ENCODE measurements around the gene MYEF2. TPM values are rescaled to one million over a fixed set of nuclear protein-coding genes. Genes with fewer than 3 reads are reported as not detected.

Gene MYEF2
- total and polyA plus RNA-seq, 7 donors = 0.23 to 1.3 (median 0.62) TPM

GRCh38 chr15:48190932-48191573, 13.0 kb upstream of the MYEF2 start:
- no peak overlapping the region for H3K4me3 ChIP-seq
- no peak for ATAC-seq
- no peak overlapping the region for H3K27ac ChIP-seq
- no peaks in the 10 kb centered on the region for H3K4me1 ChIP-seq
- peak; percentile 33 to 67 for DNase-seq
- H3K9me3 ChIP-seq = no peaks in the 10 kb centered on the region
- peaks cover 0 to 4% (median 4%) of the 10 kb centered on the region in 3 donors for H3K27me3 ChIP-seq (ENCODE audit: insufficient read depth in 3 of 3, low read length in 2 of 3)
- no peaks in the 10 kb centered on the region for H3K36me3 ChIP-seq (ENCODE audit: insufficient read depth in 1 of 2, low read depth in 1 of 2)
- intact Hi-C loops (cut with DNase I) = no loop called here
- TF ChIP-seq CTCF (IDR thresholded peaks at IDR 0.05) = no peak
- 3 to 4% (median 3%) methylated on average over 15 of the region's 15 CpGs for WGBS, 3 donors

- no peak for TF ChIP-seq CTCF (IDR thresholded peaks at IDR 0.05)
- H3K4me1 ChIP-seq = no peaks in the 10 kb centered on the region
- no peak for ATAC-seq
- intact Hi-C loops (cut with DNase I) = no loop called here
- H3K4me3 ChIP-seq = no peak overlapping the region
- DNase-seq = no peak
- no peaks in the 10 kb centered on the region for H3K36me3 ChIP-seq (ENCODE audit: insufficient read depth in 1 of 2, low read depth in 1 of 2)
- WGBS, 3 donors = 92 to 98% (median 94%) methylated on average over 3 of the region's 3 CpGs
- H3K9me3 ChIP-seq = no peaks in the 10 kb centered on the region
- H3K27ac ChIP-seq = no peak overlapping the region
- H3K27me3 ChIP-seq (ENCODE audit: insufficient read depth in 3 of 3, low read length in 2 of 3) = peaks cover 0 to 2% (median under 1%) of the 10 kb centered on the region in 3 donors
These were observed 8.2 kb upstream of the MYEF2 start for GRCh38 chr15:48186271-48186670.

GRCh38 chr15:48185529-48185928, 7.4 kb upstream of the MYEF2 start:
- H3K4me1 ChIP-seq = no peaks in the 10 kb centered on the region
- peaks cover 0 to 3% (median 2%) of the 10 kb centered on the region in 3 donors for H3K27me3 ChIP-seq (ENCODE audit: insufficient read depth in 3 of 3, low read length in 2 of 3)
- WGBS, 3 donors = 77 to 85% (median 82%) methylated on average over 3 of the region's 3 CpGs
- no peak overlapping the region for H3K4me3 ChIP-seq
- no peaks in the 10 kb centered on the region for H3K9me3 ChIP-seq
- no peak overlapping the region for H3K27ac ChIP-seq
- DNase-seq (no peak), ATAC-seq (no peak)
- H3K36me3 ChIP-seq (ENCODE audit: insufficient read depth in 1 of 2, low read depth in 1 of 2) = no peaks in the 10 kb centered on the region
- TF ChIP-seq CTCF (IDR thresholded peaks at IDR 0.05) = no peak
- intact Hi-C loops (cut with DNase I) = no loop called here

- ATAC-seq (no peak), DNase-seq (no peak)
- H3K27me3 ChIP-seq (ENCODE audit: insufficient read depth in 3 of 3, low read length in 2 of 3) = peaks cover 0 to 19% (median 6%) of the 10 kb centered on the region in 3 donors
- 54 to 58% (median 56%) methylated on average over 2 of the region's 2 CpGs for WGBS, 3 donors
- no peaks in the 10 kb centered on the region for H3K9me3 ChIP-seq
- no peak for TF ChIP-seq CTCF (IDR thresholded peaks at IDR 0.05)
- no peaks in the 10 kb centered on the region for H3K36me3 ChIP-seq (ENCODE audit: insufficient read depth in 1 of 2, low read depth in 1 of 2)
- H3K27ac ChIP-seq = no peak overlapping the region
- H3K4me3 ChIP-seq = no peak overlapping the region
- H3K4me1 ChIP-seq = no peaks in the 10 kb centered on the region
- intact Hi-C loops (cut with DNase I) = no loop called here
These were observed 4.7 kb upstream of the MYEF2 start for GRCh38 chr15:48182749-48183148.

GRCh38 chr15:48178648-48178931, 495 bp upstream of the MYEF2 start:
- H3K27me3 ChIP-seq (ENCODE audit: insufficient read depth in 3 of 3, low read length in 2 of 3) = peaks cover 0 to 34% (median 10%) of the 10 kb centered on the region in 3 donors
- no peak for DNase-seq
- intact Hi-C loops (cut with DNase I) = no loop called here
- H3K27ac ChIP-seq = no peak overlapping the region
- H3K4me1 ChIP-seq = no peaks in the 10 kb centered on the region
- no peak for TF ChIP-seq CTCF (IDR thresholded peaks at IDR 0.05)
- H3K36me3 ChIP-seq (ENCODE audit: insufficient read depth in 1 of 2, low read depth in 1 of 2) = no peaks in the 10 kb centered on the region
- no peaks in the 10 kb centered on the region for H3K9me3 ChIP-seq
- ATAC-seq = no peak
- peak overlapping the region; percentile 71 for H3K4me3 ChIP-seq
- 81 to 90% (median 84%) methylated on average over 1 of the region's 1 CpG for WGBS, 3 donors

Data from psoas muscle (tissue), 8 donors.